ENCODE results near the gene CCRL2.

- TF ChIP-seq, protein P1, sequence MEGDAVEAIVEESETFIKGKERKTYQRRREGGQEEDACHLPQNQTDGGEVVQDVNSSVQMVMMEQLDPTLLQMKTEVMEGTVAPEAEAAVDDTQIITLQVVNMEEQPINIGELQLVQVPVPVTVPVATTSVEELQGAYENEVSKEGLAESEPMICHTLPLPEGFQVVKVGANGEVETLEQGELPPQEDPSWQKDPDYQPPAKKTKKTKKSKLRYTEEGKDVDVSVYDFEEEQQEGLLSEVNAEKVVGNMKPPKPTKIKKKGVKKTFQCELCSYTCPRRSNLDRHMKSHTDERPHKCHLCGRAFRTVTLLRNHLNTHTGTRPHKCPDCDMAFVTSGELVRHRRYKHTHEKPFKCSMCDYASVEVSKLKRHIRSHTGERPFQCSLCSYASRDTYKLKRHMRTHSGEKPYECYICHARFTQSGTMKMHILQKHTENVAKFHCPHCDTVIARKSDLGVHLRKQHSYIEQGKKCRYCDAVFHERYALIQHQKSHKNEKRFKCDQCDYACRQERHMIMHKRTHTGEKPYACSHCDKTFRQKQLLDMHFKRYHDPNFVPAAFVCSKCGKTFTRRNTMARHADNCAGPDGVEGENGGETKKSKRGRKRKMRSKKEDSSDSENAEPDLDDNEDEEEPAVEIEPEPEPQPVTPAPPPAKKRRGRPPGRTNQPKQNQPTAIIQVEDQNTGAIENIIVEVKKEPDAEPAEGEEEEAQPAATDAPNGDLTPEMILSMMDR (IDR thresholded peaks at IDR 0.05), result no peak
- no peak for TF ChIP-seq EZH2 (IDR thresholded peaks at IDR 0.05; ENCODE audit: borderline replicate concordance, insufficient read depth, low read depth, low read length, poor library complexity, severe bottlenecking)
Observed at GRCh38 chr3:46361408-46362283, 45.4 kb upstream of the CCRL2 start.

All from B cell (primary cell).